T-helper 1 cell treated with Interleukin-12 subunit alpha and Interleukin-12 subunit beta and Interleukin-4 antibody, amounts not matched to agents 30 ng/mL and 1 ng/mL, for 36 hours (primary cell): ENCODE measurements around the gene COCH. TPM values are rescaled to one million over a fixed set of nuclear protein-coding genes. Genes with fewer than 3 reads are reported as not detected.
"Not testable (repeated sequence)": the region's sequence is repeated elsewhere in the genome, so short reads cannot be mapped to it uniquely, and the experiment has no call there.

Source experiments
- intact Hi-C: fragments of 100-400 bp; cut with micrococcal nuclease; formaldehyde crosslinking; loops from one replicate; pipeline ENCODE4 v1.15.1; 2024
- total RNA-seq: library from RNA; stranded (reverse); gene quantifications from 2 replicates; pipeline ENCODE4 v1.2.3, GENCODE V29; 2022

Gene COCH
- total RNA-seq, 1 donor from 2014 or later, result 0.51 TPM

- intact Hi-C loops, result no loop called here
These were observed 41.2 kb downstream of the COCH start for GRCh38 chr14:30915596-30915995.

- intact Hi-C loops, result no loop called here
These were observed 46.9 kb downstream of the COCH start for GRCh38 chr14:30921305-30921704.

- intact Hi-C loops, result no loop called here
These were observed 47.4 kb downstream of the COCH start for GRCh38 chr14:30921788-30922187.

GRCh38 chr14:30925254-30925653 lies 50.9 kb downstream of the COCH start:
- intact Hi-C loops, result no loop called here

- intact Hi-C loops, result no loop called here
These were observed 54.1 kb downstream of the COCH start for GRCh38 chr14:30928462-30928861.

GRCh38 chr14:30933937-30934336 lies 59.6 kb downstream of the COCH start:
- intact Hi-C loops, result not testable (repeated sequence)

- intact Hi-C loops, result no loop called here
These were observed 61.1 kb downstream of the COCH start for GRCh38 chr14:30935445-30935844.

GRCh38 chr14:30938617-30939016 lies 64.3 kb downstream of the COCH start:
- intact Hi-C loops, result no loop called here

Other genes with a start within 250 kb of the COCH start
- 7.3 and 8.1 TPM in 2 replicates for gene AP4S1, start 151.1 kb downstream of the COCH start, total RNA-seq
- 23.5 and 26.8 TPM in 2 replicates for gene STRN3, start 151.8 kb downstream of the COCH start, total RNA-seq